Measurements from ENCODE around the gene SLC22A23. TPM values are rescaled to one million over a fixed set of nuclear protein-coding genes. Genes with fewer than 3 reads are reported as not detected.

Gene SLC22A23
- total RNA-seq, 1 donor from 2014 or later = 0.95 TPM

GRCh38 chr6:3376893-3377535 lies 79.8 kb downstream of the SLC22A23 start:
- H3K27ac Mint-ChIP-seq = no peak overlapping the region
- DNase-seq = no peak
- CTCF ChIA-PET = no interaction called here
- peaks cover 3% of the 10 kb centered on the region for H3K4me1 Mint-ChIP-seq
- intact Hi-C loops (cut with micrococcal nuclease) = no loop called here
- POLR2A ChIA-PET = no interaction called here
- no peak overlapping the region for H3K4me3 Mint-ChIP-seq
- ATAC-seq (ENCODE audit: low read depth) = no peak
- TF ChIP-seq CTCF (IDR thresholded peaks at IDR 0.05) = no peak
- H3K36me3 Mint-ChIP-seq (ENCODE audit: low read depth) = no peaks in the 10 kb centered on the region
- H3K9me3 Mint-ChIP-seq = no peaks in the 10 kb centered on the region
- H3K27me3 Mint-ChIP-seq = peaks cover 20% of the 10 kb centered on the region

- intact Hi-C loops (cut with micrococcal nuclease) = no loop called here
- Mint-ChIP-seq H3K4me3 (no peak overlapping the region), H3K27me3 (peaks cover 18% of the 10 kb centered on the region), H3K9me3 (no peaks in the 10 kb centered on the region), H3K4me1 (peaks cover 3% of the 10 kb centered on the region), H3K27ac (no peak overlapping the region), H3K36me3 (ENCODE audit: low read depth) (no peaks in the 10 kb centered on the region)
- ATAC-seq (ENCODE audit: low read depth) (no peak), DNase-seq (no peak)
- ChIA-PET POLR2A (no interaction called here), CTCF (no interaction called here)
- no peak for TF ChIP-seq CTCF (IDR thresholded peaks at IDR 0.05)
Observed at GRCh38 chr6:3376064-3376463, 80.8 kb downstream of the SLC22A23 start.

- no peaks in the 10 kb centered on the region for H3K9me3 Mint-ChIP-seq
- intact Hi-C loops (cut with micrococcal nuclease) = no loop called here
- CTCF ChIA-PET = no interaction called here
- H3K4me1 Mint-ChIP-seq = peaks cover 3% of the 10 kb centered on the region
- POLR2A ChIA-PET = no interaction called here
- no peak for ATAC-seq (ENCODE audit: low read depth)
- TF ChIP-seq CTCF (IDR thresholded peaks at IDR 0.05) = no peak
- H3K36me3 Mint-ChIP-seq (ENCODE audit: low read depth) = no peaks in the 10 kb centered on the region
- H3K4me3 Mint-ChIP-seq = no peak overlapping the region
- peaks cover 18% of the 10 kb centered on the region for H3K27me3 Mint-ChIP-seq
- no peak overlapping the region for H3K27ac Mint-ChIP-seq
- DNase-seq = no peak
Observed at GRCh38 chr6:3373597-3374203, 83.2 kb downstream of the SLC22A23 start.

GRCh38 chr6:3372912-3373554 lies 83.8 kb downstream of the SLC22A23 start:
- no peak overlapping the region for H3K4me3 Mint-ChIP-seq
- no peak overlapping the region for H3K27ac Mint-ChIP-seq
- no peak for ATAC-seq (ENCODE audit: low read depth)
- peaks cover under 1% of the 10 kb centered on the region for H3K4me1 Mint-ChIP-seq
- no peaks in the 10 kb centered on the region for H3K9me3 Mint-ChIP-seq
- TF ChIP-seq CTCF (IDR thresholded peaks at IDR 0.05) = no peak
- no peaks in the 10 kb centered on the region for H3K36me3 Mint-ChIP-seq (ENCODE audit: low read depth)
- POLR2A ChIA-PET = no interaction called here
- H3K27me3 Mint-ChIP-seq = peaks cover 18% of the 10 kb centered on the region
- intact Hi-C loops (cut with micrococcal nuclease) = no loop called here
- CTCF ChIA-PET = no interaction called here
- no peak for DNase-seq

- no peak for ATAC-seq (ENCODE audit: low read depth)
- H3K27ac Mint-ChIP-seq = no peak overlapping the region
- intact Hi-C loops (cut with micrococcal nuclease) = no loop called here
Observed at GRCh38 chr6:3372184-3372846, 84.5 kb downstream of the SLC22A23 start.

More at GRCh38 chr6:3372184-3372846, 84.5 kb downstream of the SLC22A23 start:
- ChIA-PET CTCF (interaction anchor here (0.6 kb wide), 1 partner anchor 92 kb away, joined by 3 read pairs; no protein-coding TSS in a partner anchor), POLR2A (no interaction called here)
- peaks cover 16% of the 10 kb centered on the region for H3K27me3 Mint-ChIP-seq
- no peaks in the 10 kb centered on the region for H3K36me3 Mint-ChIP-seq (ENCODE audit: low read depth)
- H3K4me1 Mint-ChIP-seq = peaks cover 5% of the 10 kb centered on the region
- H3K4me3 Mint-ChIP-seq = no peak overlapping the region
- no peak for TF ChIP-seq CTCF (IDR thresholded peaks at IDR 0.05)
- DNase-seq = no peak
- no peaks in the 10 kb centered on the region for H3K9me3 Mint-ChIP-seq

All from activated B cell treated with CpG ODN at 0.5 μM for 24 hours (primary cell).